GM21528 (cell line): ENCODE measurements around the gene HFE.
"Not testable (repeated sequence)": the region's sequence is repeated elsewhere in the genome, so short reads cannot be mapped to it uniquely, and the experiment has no call there.

Experiments
- ATAC-seq: cut with Tn5 transposase; IDR thresholded peaks from one replicate; pipeline ENCODE4 v1.9.1; 2021; ENCODE audit warnings: mild to moderate bottlenecking, moderate library complexity; ENCODE audit not compliant: unreplicated experiment, low FRiP score

HFE gene

GRCh38 chr6:26058477-26059033 is 28.7 kb upstream of the HFE start:
- ATAC-seq, result not testable (repeated sequence)

- no peak for ATAC-seq
Observed at GRCh38 chr6:26059941-26060340, 27.3 kb upstream of the HFE start.

GRCh38 chr6:26064619-26065257 is 22.5 kb upstream of the HFE start:
- no peak for ATAC-seq

GRCh38 chr6:26065952-26066380 is 21.3 kb upstream of the HFE start:
- ATAC-seq, result peak; percentile 67

GRCh38 chr6:26067367-26067766 is 19.9 kb upstream of the HFE start:
- ATAC-seq, result no peak

- no peak for ATAC-seq
Observed at GRCh38 chr6:26068036-26068435, 19.2 kb upstream of the HFE start.

GRCh38 chr6:26071135-26071534 is 16.1 kb upstream of the HFE start:
- ATAC-seq, result no peak

GRCh38 chr6:26075063-26075717 is 12.0 kb upstream of the HFE start:
- no peak for ATAC-seq

GRCh38 chr6:26078066-26078465 is 9.2 kb upstream of the HFE start:
- not testable (repeated sequence) for ATAC-seq

GRCh38 chr6:26081096-26081495 is 6.1 kb upstream of the HFE start:
- ATAC-seq, result not testable (repeated sequence)

GRCh38 chr6:26086211-26086610 is 1.0 kb upstream of the HFE start:
- ATAC-seq, result no peak

GRCh38 chr6:26088344-26088743 is 1.1 kb downstream of the HFE start:
- ATAC-seq, result no peak

GRCh38 chr6:26089272-26089671 is 2.0 kb downstream of the HFE start:
- no peak for ATAC-seq

- ATAC-seq, result no peak
Observed at GRCh38 chr6:26092443-26092842, 5.2 kb downstream of the HFE start.

- ATAC-seq, result no peak
Observed at GRCh38 chr6:26094036-26094435, 6.8 kb downstream of the HFE start.

GRCh38 chr6:26097268-26097875 is 10.1 kb downstream of the HFE start:
- peak; percentile 64 for ATAC-seq

- ATAC-seq, result peak; percentile 80
Observed at GRCh38 chr6:26103141-26103769, 16.0 kb downstream of the HFE start.

GRCh38 chr6:26103770-26104456 is 16.7 kb downstream of the HFE start:
- ATAC-seq, result peak; percentile 86

- no peak for ATAC-seq
Observed at GRCh38 chr6:26104457-26105108, 17.4 kb downstream of the HFE start.

- ATAC-seq, result no peak
Observed at GRCh38 chr6:26105109-26105730, 18.0 kb downstream of the HFE start.
